WTC11 (cell line): ENCODE results near the gene SSH2. TPM values are rescaled to one million over a fixed set of nuclear protein-coding genes. Genes with fewer than 3 reads are reported as not detected.
"Not testable (repeated sequence)": the region's sequence is repeated elsewhere in the genome, so short reads cannot be mapped to it uniquely, and the experiment has no call there.

Experiments
- ATAC-seq: fragments of 200-7000 bp; cut with Tn5 transposase; 2 replicates; pipeline ENCODE4 v1.10.0; 2021; ENCODE audit warnings: mild to moderate bottlenecking, moderate library complexity
- CTCF ChIA-PET: fragments of 300-600 bp; sonication (Branson Sonifier 250); formaldehyde crosslinking; loops from one replicate; lab custom pipeline; 2021; ENCODE audit warnings: antibody characterized with exemption; lab: Charles Lee
- POLR2A ChIA-PET: fragments of 350-600 bp; sonication (Branson Sonifier 250); formaldehyde crosslinking; loops from one replicate; lab custom pipeline; 2021; ENCODE audit warnings: antibody characterized with exemption; lab: Charles Lee
- DNase-seq: peaks from one replicate; pipeline ENCODE4 v3.0.0; 2021; ENCODE audit warnings: low spot score
- H3K27ac Mint-ChIP-seq: 2 replicates; pipeline ENCODE4 v1.8.0; 2021; ENCODE audit warnings: mixed read lengths
- H3K27me3 Mint-ChIP-seq: 2 replicates; pipeline ENCODE4 v1.8.0; 2021; ENCODE audit warnings: low read depth, mild to moderate bottlenecking, moderate library complexity, mixed read lengths
- H3K36me3 Mint-ChIP-seq: 2 replicates; pipeline ENCODE4 v1.8.0; 2021; ENCODE audit warnings: mixed read lengths
- H3K4me1 Mint-ChIP-seq: 2 replicates; pipeline ENCODE4 v1.8.0; 2022; ENCODE audit warnings: mixed read lengths
- H3K4me3 Mint-ChIP-seq: 2 replicates; pipeline ENCODE4 v1.8.0; 2021; ENCODE audit warnings: mild to moderate bottlenecking, moderate library complexity, mixed read lengths
- H3K9me3 Mint-ChIP-seq: 2 replicates; pipeline ENCODE4 v1.8.0; 2021; ENCODE audit warnings: mixed read lengths
- CBFB ChIP-seq: sonication (generic); formaldehyde crosslinking; IDR thresholded peaks from 2 replicates; pipeline ENCODE4 v1.8.1; 2022; ENCODE audit warnings: mild to moderate bottlenecking, low read depth, missing genetic modification reagents
- ELF4 ChIP-seq: sonication (generic); formaldehyde crosslinking; IDR thresholded peaks from 2 replicates; pipeline ENCODE4 v1.8.1; 2022; ENCODE audit warnings: low read depth, mild to moderate bottlenecking, moderate library complexity, missing genetic modification reagents
- EMX1 ChIP-seq: fragments of 250-450 bp; sonication (Bioruptor Pico); IDR thresholded peaks from 2 replicates; pipeline ENCODE4 v1.8.0; 2021; ENCODE audit warnings: mild to moderate bottlenecking
- HMGA2 ChIP-seq: fragments of 250-450 bp; sonication (Bioruptor Pico); IDR thresholded peaks from 2 replicates; pipeline ENCODE4 v1.4.0; 2021; ENCODE audit warnings: mild to moderate bottlenecking, moderate library complexity
- KAT7 ChIP-seq: sonication (generic); formaldehyde crosslinking; IDR thresholded peaks from 2 replicates; pipeline ENCODE4 v1.8.1; 2023; ENCODE audit warnings: missing genetic modification reagents, mild to moderate bottlenecking, borderline replicate concordance
- OVOL2 ChIP-seq: fragments of 250-450 bp; sonication (Bioruptor Pico); IDR thresholded peaks from 2 replicates; pipeline ENCODE4 v1.9.0; 2021; ENCODE audit warnings: mild to moderate bottlenecking, borderline replicate concordance
- RELA ChIP-seq: sonication (generic); formaldehyde crosslinking; IDR thresholded peaks from 2 replicates; pipeline ENCODE4 v1.8.1; 2022; ENCODE audit warnings: missing genetic modification reagents, mild to moderate bottlenecking, borderline replicate concordance
- SOX15 ChIP-seq: fragments of 250-450 bp; sonication (Bioruptor Pico); IDR thresholded peaks from 2 replicates; pipeline ENCODE4 v1.9.0; 2021; ENCODE audit warnings: mild to moderate bottlenecking
- ZBTB21 ChIP-seq: sonication (generic); formaldehyde crosslinking; IDR thresholded peaks from 2 replicates; pipeline ENCODE4 v1.8.1; 2023; ENCODE audit warnings: mild to moderate bottlenecking, missing genetic modification reagents, borderline replicate concordance
- ZNF121 ChIP-seq: sonication (generic); formaldehyde crosslinking; IDR thresholded peaks from 2 replicates; pipeline ENCODE4 v1.8.0; 2023; ENCODE audit warnings: missing genetic modification reagents
- ZNF219 ChIP-seq: sonication (generic); formaldehyde crosslinking; IDR thresholded peaks from 2 replicates; pipeline ENCODE4 v1.8.0; 2023; ENCODE audit warnings: missing genetic modification reagents, mild to moderate bottlenecking, borderline replicate concordance
- ZNF416 ChIP-seq: fragments of 250-450 bp; sonication (Bioruptor Pico); IDR thresholded peaks from 2 replicates; pipeline ENCODE4 v1.9.0; 2021; ENCODE audit warnings: mild to moderate bottlenecking, inconsistent platforms
- total RNA-seq: library from RNA; stranded (reverse); gene quantifications from 3 replicates; pipeline ENCODE4 v1.2.3, GENCODE V29; 2021
- TF ChIP-seq, protein P1 (sequence below): sonication (generic); formaldehyde crosslinking; IDR thresholded peaks from 2 replicates; pipeline ENCODE4 v1.8.1; 2023; ENCODE audit warnings: mild to moderate bottlenecking, missing genetic modification reagents
- TF ChIP-seq, protein P2 (sequence below): sonication (generic); formaldehyde crosslinking; IDR thresholded peaks from 2 replicates; pipeline ENCODE4 v1.8.1; 2022; ENCODE audit warnings: mild to moderate bottlenecking, missing genetic modification reagents, moderate library complexity, borderline replicate concordance
- TF ChIP-seq, protein P3 (sequence below): sonication (generic); formaldehyde crosslinking; IDR thresholded peaks from 2 replicates; pipeline ENCODE4 v1.8.1; 2022; ENCODE audit warnings: low read depth, missing genetic modification reagents, borderline replicate concordance
- TF ChIP-seq, protein P4 (sequence below): sonication (generic); formaldehyde crosslinking; IDR thresholded peaks from 2 replicates; pipeline ENCODE4 v1.8.0; 2023; ENCODE audit warnings: missing genetic modification reagents
- TF ChIP-seq, protein P5 (sequence below): fragments of 250-450 bp; sonication (Bioruptor Pico); IDR thresholded peaks from 2 replicates; pipeline ENCODE4 v1.9.0; 2021; ENCODE audit warnings: mild to moderate bottlenecking
- TF ChIP-seq, protein P6 (sequence below): sonication (generic); formaldehyde crosslinking; IDR thresholded peaks from 2 replicates; pipeline ENCODE4 v1.8.0; 2022; ENCODE audit warnings: mild to moderate bottlenecking, missing genetic modification reagents
- TF ChIP-seq, protein P7 (sequence below): fragments of 250-450 bp; sonication (Bioruptor Pico); IDR thresholded peaks from 2 replicates; pipeline ENCODE4 v1.9.0; 2021; ENCODE audit warnings: moderate library complexity, mild to moderate bottlenecking, inconsistent platforms, borderline replicate concordance
- TF ChIP-seq, protein P8 (sequence below): sonication (generic); formaldehyde crosslinking; IDR thresholded peaks from 2 replicates; pipeline ENCODE4 v1.8.0; 2022; ENCODE audit warnings: mild to moderate bottlenecking, missing genetic modification reagents

The SSH2 gene
- total RNA-seq, 1 experiment from 2014 or later, result 14.3 TPM

DNA sequence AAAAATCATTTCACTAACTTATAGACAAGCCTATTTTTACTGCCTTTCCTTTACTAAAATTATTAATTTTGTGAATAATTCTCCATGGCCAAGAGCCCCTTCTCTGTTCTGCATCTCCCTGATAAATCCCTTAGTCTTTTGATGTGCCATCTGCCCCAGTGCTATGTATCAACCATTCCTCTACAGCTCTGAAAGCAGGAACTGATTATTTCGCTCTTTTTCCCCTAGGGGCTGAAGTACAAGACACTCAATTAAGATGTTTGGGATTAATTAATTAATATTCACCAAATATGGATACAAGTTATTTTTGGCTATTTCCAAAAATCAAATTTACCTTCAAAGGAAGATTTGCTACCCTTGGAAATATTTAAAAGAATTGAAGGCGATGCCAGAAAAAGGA is 26.6 kb downstream of the SSH2 start (continued):
- TF ChIP-seq, protein P1, sequence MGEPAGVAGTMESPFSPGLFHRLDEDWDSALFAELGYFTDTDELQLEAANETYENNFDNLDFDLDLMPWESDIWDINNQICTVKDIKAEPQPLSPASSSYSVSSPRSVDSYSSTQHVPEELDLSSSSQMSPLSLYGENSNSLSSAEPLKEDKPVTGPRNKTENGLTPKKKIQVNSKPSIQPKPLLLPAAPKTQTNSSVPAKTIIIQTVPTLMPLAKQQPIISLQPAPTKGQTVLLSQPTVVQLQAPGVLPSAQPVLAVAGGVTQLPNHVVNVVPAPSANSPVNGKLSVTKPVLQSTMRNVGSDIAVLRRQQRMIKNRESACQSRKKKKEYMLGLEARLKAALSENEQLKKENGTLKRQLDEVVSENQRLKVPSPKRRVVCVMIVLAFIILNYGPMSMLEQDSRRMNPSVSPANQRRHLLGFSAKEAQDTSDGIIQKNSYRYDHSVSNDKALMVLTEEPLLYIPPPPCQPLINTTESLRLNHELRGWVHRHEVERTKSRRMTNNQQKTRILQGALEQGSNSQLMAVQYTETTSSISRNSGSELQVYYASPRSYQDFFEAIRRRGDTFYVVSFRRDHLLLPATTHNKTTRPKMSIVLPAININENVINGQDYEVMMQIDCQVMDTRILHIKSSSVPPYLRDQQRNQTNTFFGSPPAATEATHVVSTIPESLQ (CRISPR knock-in tag), result no peak
- no peak for TF ChIP-seq OVOL2 (CRISPR knock-in tag)
- TF ChIP-seq EMX1, result no peak
- TF ChIP-seq, all 79 proteins: peak for 0

DNA sequence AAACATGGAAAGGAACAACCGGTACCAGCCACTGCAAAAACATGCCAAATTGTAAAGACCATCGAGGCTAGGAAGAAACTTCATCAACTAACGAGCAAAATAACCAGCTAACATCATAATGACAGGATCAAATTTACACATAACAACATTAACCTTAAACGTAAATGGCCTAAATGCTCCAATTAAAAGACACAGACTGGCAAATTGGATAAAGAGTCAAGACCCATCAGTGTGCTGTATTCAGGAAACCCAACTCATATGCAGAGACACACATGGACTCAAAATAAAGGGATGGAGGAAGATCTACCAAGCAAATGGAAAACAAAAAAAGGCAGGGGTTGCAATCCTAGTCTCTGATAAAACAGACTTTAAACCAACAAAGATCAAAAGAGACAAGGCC is 32.9 kb downstream of the SSH2 start:
- H3K27me3 Mint-ChIP-seq, H3K36me3 Mint-ChIP-seq, DNase-seq, H3K27ac Mint-ChIP-seq, ATAC-seq, H3K4me1 Mint-ChIP-seq, POLR2A ChIA-PET, H3K4me3 Mint-ChIP-seq: not testable (repeated sequence)
- H3K9me3 Mint-ChIP-seq, result peaks cover 13% of the 10 kb centered on the region; the same call in 1 of the 2 replicates
- CTCF ChIA-PET, result interaction anchor here (1.0 kb wide), 1 partner anchor 33 kb away, joined by 3 read pairs; the partner anchor contains the start of gene SSH2

DNA sequence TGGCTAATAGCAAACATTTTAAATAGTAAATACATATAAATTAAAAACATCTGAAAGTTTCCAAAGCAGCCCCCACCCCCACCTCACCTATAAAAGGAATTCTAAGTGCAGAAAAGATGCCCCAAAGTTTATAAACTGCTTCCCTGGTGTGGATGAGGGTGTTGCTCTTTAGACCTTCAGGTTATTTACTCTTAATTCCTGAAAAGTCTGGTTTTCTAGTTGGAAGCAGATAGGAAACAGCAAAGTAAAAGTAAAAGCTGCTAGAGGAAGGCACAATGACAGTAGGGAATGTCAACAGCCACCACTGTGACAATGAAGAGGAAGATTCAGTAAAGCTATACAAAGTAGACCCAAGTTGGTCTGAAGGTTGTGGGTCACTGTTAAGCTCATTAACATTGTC is 37.8 kb downstream of the SSH2 start:
- H3K4me1 Mint-ChIP-seq, result no peaks in the 10 kb centered on the region
- TF ChIP-seq OVOL2 (CRISPR knock-in tag) (no peak), RELA (no peak), ZNF416 (no peak), ZNF219 (CRISPR knock-in tag) (no peak), ELF4 (no peak), KAT7 (CRISPR knock-in tag) (no peak), ZBTB21 (CRISPR knock-in tag) (no peak), CBFB (CRISPR knock-in tag) (no peak), SOX15 (no peak), HMGA2 (CRISPR knock-in tag) (no peak), ZNF121 (CRISPR knock-in tag) (no peak)
- TF ChIP-seq, protein P2, sequence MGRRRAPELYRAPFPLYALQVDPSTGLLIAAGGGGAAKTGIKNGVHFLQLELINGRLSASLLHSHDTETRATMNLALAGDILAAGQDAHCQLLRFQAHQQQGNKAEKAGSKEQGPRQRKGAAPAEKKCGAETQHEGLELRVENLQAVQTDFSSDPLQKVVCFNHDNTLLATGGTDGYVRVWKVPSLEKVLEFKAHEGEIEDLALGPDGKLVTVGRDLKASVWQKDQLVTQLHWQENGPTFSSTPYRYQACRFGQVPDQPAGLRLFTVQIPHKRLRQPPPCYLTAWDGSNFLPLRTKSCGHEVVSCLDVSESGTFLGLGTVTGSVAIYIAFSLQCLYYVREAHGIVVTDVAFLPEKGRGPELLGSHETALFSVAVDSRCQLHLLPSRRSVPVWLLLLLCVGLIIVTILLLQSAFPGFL, result no peak
- TF ChIP-seq, protein P3, sequence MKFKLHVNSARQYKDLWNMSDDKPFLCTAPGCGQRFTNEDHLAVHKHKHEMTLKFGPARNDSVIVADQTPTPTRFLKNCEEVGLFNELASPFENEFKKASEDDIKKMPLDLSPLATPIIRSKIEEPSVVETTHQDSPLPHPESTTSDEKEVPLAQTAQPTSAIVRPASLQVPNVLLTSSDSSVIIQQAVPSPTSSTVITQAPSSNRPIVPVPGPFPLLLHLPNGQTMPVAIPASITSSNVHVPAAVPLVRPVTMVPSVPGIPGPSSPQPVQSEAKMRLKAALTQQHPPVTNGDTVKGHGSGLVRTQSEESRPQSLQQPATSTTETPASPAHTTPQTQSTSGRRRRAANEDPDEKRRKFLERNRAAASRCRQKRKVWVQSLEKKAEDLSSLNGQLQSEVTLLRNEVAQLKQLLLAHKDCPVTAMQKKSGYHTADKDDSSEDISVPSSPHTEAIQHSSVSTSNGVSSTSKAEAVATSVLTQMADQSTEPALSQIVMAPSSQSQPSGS (CRISPR knock-in tag), result no peak
- TF ChIP-seq, protein P4, sequence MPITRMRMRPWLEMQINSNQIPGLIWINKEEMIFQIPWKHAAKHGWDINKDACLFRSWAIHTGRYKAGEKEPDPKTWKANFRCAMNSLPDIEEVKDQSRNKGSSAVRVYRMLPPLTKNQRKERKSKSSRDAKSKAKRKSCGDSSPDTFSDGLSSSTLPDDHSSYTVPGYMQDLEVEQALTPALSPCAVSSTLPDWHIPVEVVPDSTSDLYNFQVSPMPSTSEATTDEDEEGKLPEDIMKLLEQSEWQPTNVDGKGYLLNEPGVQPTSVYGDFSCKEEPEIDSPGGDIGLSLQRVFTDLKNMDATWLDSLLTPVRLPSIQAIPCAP (CRISPR knock-in tag), result no peak
- TF ChIP-seq, protein P5, sequence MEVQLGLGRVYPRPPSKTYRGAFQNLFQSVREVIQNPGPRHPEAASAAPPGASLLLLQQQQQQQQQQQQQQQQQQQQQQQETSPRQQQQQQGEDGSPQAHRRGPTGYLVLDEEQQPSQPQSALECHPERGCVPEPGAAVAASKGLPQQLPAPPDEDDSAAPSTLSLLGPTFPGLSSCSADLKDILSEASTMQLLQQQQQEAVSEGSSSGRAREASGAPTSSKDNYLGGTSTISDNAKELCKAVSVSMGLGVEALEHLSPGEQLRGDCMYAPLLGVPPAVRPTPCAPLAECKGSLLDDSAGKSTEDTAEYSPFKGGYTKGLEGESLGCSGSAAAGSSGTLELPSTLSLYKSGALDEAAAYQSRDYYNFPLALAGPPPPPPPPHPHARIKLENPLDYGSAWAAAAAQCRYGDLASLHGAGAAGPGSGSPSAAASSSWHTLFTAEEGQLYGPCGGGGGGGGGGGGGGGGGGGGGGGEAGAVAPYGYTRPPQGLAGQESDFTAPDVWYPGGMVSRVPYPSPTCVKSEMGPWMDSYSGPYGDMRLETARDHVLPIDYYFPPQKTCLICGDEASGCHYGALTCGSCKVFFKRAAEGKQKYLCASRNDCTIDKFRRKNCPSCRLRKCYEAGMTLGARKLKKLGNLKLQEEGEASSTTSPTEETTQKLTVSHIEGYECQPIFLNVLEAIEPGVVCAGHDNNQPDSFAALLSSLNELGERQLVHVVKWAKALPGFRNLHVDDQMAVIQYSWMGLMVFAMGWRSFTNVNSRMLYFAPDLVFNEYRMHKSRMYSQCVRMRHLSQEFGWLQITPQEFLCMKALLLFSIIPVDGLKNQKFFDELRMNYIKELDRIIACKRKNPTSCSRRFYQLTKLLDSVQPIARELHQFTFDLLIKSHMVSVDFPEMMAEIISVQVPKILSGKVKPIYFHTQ (CRISPR knock-in tag), result no peak
- TF ChIP-seq, protein P6, sequence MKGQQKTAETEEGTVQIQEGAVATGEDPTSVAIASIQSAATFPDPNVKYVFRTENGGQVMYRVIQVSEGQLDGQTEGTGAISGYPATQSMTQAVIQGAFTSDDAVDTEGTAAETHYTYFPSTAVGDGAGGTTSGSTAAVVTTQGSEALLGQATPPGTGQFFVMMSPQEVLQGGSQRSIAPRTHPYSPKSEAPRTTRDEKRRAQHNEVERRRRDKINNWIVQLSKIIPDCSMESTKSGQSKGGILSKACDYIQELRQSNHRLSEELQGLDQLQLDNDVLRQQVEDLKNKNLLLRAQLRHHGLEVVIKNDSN (CRISPR knock-in tag), result no peak
- TF ChIP-seq, protein P7, sequence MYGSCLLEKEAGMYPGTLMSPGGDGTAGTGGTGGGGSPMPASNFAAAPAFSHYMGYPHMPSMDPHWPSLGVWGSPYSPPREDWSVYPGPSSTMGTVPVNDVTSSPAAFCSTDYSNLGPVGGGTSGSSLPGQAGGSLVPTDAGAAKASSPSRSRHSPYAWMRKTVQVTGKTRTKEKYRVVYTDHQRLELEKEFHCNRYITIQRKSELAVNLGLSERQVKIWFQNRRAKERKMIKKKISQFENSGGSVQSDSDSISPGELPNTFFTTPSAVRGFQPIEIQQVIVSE (CRISPR knock-in tag), result no peak
- TF ChIP-seq, protein P8, sequence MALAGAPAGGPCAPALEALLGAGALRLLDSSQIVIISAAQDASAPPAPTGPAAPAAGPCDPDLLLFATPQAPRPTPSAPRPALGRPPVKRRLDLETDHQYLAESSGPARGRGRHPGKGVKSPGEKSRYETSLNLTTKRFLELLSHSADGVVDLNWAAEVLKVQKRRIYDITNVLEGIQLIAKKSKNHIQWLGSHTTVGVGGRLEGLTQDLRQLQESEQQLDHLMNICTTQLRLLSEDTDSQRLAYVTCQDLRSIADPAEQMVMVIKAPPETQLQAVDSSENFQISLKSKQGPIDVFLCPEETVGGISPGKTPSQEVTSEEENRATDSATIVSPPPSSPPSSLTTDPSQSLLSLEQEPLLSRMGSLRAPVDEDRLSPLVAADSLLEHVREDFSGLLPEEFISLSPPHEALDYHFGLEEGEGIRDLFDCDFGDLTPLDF (CRISPR knock-in tag), result no peak
- no peaks in the 10 kb centered on the region for H3K36me3 Mint-ChIP-seq
- CTCF ChIA-PET, result no interaction called here
- no peak for DNase-seq
- peaks cover 21% of the 10 kb centered on the region; the same call in 1 of the 2 replicates for H3K9me3 Mint-ChIP-seq
- POLR2A ChIA-PET, result no interaction called here
- ATAC-seq, result no peak
- no peaks in the 10 kb centered on the region for H3K27me3 Mint-ChIP-seq
- H3K4me3 Mint-ChIP-seq, result no peak overlapping the region
- H3K27ac Mint-ChIP-seq, result no peak overlapping the region
